Erythroblast (primary cell): ENCODE results near the gene SYT15.
"Not testable (repeated sequence)": the region's sequence is repeated elsewhere in the genome, so short reads cannot be mapped to it uniquely, and the experiment has no call there.

Experiments
- GATA1 ChIP-seq: IDR thresholded peaks from 2 replicates; pipeline ENCODE4 v1.6.1; 2011; ENCODE audit warnings: low read depth, mild to moderate bottlenecking, control low read depth, low read length, moderate library complexity
- POLR2A ChIP-seq: IDR thresholded peaks from 2 replicates; pipeline ENCODE4 v1.6.1; 2011; ENCODE audit warnings: mild to moderate bottlenecking, low read length

DNA sequence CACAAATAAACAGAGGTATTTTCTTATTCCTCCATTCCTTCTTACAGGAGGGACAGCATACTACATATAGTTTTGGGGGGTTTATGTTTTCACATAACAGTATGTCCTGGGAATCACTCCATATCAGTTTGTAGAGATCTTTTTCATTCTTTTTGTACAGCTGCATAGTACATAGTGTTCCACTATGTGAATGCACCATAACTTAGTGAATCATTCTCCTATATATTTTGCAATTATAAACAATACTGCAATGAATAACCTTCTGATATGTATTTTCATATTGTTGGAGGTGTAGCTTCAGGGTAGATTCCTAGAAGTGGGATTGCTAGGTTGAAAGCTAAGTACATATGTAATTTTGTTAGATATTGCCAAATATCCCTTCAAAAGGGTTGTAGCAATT, 61.1 kb downstream of the SYT15 start:
- not testable (repeated sequence) for TF ChIP-seq POLR2A, GATA1
